ENCODE data around the gene PADI1.
"Not testable (repeated sequence)": the region's sequence is repeated elsewhere in the genome, so short reads cannot be mapped to it uniquely, and the experiment has no call there.

Gene PADI1

GRCh38 chr1:17217607-17218006 lies 12.7 kb downstream of the PADI1 start:
- DNase-seq = no peak

DNA sequence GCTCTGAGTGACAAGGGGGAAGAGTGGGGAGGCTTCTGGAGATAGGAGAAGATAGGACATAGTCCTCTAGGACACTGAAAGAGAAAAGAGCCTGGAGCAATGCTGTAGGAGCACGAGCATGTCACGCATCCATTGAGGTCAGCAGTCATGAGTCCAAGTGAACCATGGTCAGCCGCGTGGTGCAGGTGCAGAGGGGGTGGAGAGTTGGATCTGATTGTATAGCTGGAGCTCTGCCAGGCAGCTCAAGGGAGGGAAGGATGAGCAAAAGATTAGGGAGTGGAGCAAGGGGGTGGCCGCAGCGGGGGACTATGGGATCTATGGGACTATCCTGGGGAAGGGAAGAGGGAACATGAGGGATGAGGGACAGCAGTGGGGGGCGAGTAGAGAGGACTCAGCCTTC lies 14.0 kb downstream of the PADI1 start:
- DNase-seq = no peak

- DNase-seq = no peak
Observed at GRCh38 chr1:17220287-17220686, 15.4 kb downstream of the PADI1 start.

DNA sequence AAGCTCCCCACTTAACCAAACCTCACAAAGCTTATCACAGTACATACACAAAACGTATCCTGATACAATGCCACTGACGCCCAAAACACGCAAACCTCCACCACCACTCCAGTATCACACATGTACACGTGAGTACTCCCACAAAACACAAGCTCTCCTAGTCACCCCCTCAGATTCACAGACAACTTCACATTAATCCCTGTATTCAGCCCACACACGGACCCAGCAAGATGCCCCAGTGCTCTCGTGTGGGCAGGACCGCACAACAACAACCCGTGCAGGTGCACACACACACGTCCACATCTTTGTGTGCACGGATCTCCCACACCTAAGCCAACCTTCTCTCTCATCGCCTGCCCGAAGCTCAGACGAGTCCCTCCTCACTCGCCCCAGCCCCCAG lies 17.6 kb downstream of the PADI1 start:
- no peak for DNase-seq

GRCh38 chr1:17224434-17224833 lies 19.5 kb downstream of the PADI1 start:
- no peak for DNase-seq

DNA sequence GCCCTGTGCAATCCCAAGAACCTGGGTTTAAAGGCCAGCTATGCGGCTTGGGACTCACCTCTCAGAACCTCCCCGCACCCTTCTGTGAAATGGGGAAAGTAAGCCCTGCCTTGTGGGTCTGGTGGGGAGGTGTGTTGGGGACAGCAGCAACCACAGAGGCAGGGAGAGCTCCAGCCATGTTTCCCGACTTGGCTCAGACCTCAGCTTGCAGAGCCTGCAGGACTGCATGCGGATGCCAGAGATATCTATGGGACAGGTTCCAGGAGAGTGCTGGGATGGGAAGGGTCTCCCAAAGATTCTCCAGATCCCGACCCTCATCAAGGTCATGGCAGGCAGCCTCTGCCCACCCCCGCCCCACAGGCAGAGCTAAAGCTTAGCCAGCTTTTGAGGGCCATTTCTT lies 20.2 kb downstream of the PADI1 start:
- no peak for DNase-seq

DNA sequence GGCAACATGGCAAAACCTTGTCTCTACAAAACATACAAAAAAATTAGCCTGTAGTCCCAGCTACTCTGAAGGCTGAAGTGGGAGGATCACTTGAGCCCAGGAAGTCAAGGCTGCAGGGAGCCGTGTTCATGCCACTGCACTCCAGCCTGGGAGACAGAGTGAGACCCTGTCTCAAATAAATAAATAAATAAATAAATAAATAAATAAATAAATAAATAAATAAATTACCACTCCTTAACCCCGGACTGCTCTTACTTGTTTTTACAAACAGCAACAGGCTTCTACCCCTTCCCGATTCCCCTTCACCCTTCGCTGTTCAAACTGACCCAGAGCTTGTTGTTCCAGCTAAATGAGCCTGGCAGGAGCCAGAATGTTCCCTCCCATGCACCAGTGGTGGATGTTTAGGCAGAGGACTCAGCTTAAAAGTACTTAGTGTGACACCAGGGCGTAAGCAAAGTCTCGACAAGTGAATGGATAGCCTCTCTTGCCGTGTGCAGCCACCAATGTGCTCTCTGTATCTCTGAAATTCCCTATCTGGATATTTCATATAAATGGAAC lies 22.5 kb downstream of the PADI1 start:
- no peak for DNase-seq

DNA sequence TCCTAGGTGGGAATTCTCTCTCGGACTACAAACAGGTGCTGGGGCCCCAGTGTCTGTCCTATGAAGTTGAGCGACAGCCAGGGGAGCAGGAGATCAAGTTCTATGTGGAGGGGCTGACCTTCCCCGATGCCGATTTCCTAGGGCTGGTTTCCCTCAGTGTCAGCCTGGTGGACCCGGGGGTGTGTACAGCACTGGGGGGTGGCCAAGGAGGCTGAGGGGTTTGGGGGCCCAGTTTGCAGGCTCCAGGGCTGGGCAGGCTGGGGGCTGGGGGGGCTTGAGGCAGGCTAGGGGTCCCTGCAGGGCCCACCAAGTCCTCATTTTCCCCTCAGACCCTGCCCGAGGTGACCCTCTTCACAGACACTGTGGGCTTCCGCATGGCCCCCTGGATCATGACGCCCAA lies 23.7 kb downstream of the PADI1 start:
- no peak for DNase-seq

- no peak for DNase-seq
Observed at GRCh38 chr1:17229379-17229778, 24.5 kb downstream of the PADI1 start.

GRCh38 chr1:17230106-17230505 lies 25.2 kb downstream of the PADI1 start:
- DNase-seq = no peak

DNA sequence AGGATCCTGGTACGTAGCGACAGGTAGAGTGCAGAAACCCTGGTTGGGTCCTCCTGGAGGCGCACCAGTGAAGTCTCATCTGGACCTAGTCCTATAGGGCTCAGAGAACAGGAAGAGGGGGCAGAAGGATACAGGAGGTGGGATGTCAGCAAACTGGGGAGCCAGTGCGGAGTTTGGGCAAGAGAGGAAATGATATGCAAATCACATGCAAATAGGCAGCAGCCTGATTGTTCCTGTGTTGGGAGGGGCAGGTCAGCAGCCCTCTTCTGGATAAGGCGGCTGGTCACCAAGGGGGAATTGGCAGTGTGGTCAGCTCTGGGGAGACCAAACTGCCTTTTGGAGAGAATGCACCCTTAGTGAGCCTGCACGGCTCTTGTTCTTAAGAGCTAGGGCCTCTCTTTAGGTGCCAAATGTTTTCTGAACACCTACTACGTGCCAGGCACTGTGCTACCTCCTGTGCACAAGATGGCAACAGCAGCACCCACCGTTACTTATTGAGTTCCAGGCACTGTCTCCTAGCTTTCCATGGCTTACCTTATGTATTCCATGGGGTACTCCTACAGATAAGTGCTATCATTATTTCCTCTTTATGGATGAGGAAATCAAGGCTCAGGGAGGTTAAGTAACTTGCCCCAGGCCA lies 25.9 kb downstream of the PADI1 start:
- DNase-seq = no peak

GRCh38 chr1:17232759-17233661 lies 28.1 kb downstream of the PADI1 start:
- DNase-seq = peak; percentile 89

GRCh38 chr1:17233675-17234320 lies 28.9 kb downstream of the PADI1 start:
- DNase-seq = peak; percentile 97

DNA sequence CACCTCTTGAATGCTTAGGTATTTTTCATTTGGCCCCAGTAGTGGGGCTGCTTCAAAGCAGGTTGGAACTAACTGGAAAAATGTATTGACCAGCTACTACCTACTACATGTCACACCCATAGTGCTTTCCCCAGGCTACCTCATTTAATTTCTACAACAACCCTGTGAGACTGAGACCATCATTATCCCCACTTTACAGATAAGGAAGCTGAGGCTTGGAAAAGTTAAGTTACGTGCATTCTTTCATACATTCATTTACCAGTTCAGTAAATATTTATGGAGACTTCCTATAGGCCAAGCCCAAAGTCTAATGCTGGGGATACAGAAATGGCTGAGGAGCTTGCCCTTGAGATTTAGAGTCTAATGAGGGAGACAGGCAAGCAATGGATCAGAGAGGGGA lies 29.5 kb downstream of the PADI1 start:
- DNase-seq = no peak

- no peak for DNase-seq
Observed at GRCh38 chr1:17235135-17235885, 30.4 kb downstream of the PADI1 start.

- DNase-seq = peak; percentile 77
Observed at GRCh38 chr1:17236779-17237560, 32.0 kb downstream of the PADI1 start.

GRCh38 chr1:17237561-17237903 lies 32.6 kb downstream of the PADI1 start:
- no peak for DNase-seq

DNA sequence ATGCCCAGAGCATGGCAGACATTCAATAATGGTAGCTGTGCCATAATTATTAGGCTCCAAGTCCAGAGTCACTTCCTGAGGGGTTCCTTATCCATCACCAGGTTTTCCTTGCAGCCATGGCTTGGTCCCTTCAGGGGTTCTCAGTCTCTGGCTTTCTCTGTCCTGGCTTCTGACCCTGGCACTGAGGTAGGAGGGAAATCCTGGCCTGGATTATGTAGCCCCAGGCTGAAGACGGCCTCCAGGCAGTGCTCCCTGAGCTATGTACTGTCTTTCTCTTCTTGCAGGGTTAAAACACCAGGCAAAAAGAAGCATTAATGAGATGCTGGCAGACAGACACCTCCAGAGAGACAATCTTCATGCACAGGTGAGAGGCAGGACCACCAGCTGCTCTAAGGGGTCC lies 34.5 kb downstream of the PADI1 start:
- peak; percentile 85 for DNase-seq

GRCh38 chr1:17241011-17241779 lies 36.3 kb downstream of the PADI1 start:
- DNase-seq = not testable (repeated sequence)

GRCh38 chr1:17241780-17242074 lies 36.8 kb downstream of the PADI1 start:
- not testable (repeated sequence) for DNase-seq

DNA sequence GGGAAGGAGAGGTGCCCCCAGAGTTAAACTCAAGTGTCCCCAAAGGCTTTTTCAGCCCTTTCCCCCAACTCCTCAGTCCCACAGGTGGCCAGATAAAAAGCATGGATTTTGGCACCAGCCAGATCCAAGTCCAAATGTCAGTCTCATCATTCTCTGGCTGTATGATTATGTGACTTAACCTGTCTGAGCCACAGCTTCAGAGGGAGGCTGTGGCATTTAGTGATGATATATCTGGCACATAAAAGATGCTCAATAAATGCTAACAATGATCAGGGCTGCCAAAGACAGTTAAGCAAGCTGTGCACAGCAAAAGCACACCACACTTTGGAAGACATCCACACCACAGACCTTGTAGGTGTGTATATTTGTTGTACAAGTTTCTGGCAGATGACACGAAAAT lies 38.3 kb downstream of the PADI1 start:
- DNase-seq = no peak
